Type B pancreatic cell (in vitro differentiated cells): ENCODE measurements around the gene ZNF275. TPM values are rescaled to one million over a fixed set of nuclear protein-coding genes. Genes with fewer than 3 reads are reported as not detected.

Source experiments
- DNase-seq: peaks from one replicate; pipeline ENCODE4 v3.0.0; 2021; ENCODE audit warnings: mixed read lengths; ENCODE audit not compliant: unreplicated experiment; ENCODE audit errors: extremely low spot score
- H3K27ac Mint-ChIP-seq: 2 replicates; pipeline ENCODE4 v1.8.0; 2021; ENCODE audit warnings: mild to moderate bottlenecking, mixed read lengths
- H3K27me3 Mint-ChIP-seq: 2 replicates; pipeline ENCODE4 v1.8.0; 2021; ENCODE audit warnings: mixed read lengths
- H3K36me3 Mint-ChIP-seq: 2 replicates; pipeline ENCODE4 v1.8.0; 2021; ENCODE audit warnings: mixed read lengths
- H3K4me1 Mint-ChIP-seq: one replicate; pipeline ENCODE4 v1.8.0; 2021; ENCODE audit warnings: mixed read lengths; ENCODE audit not compliant: unreplicated experiment
- H3K4me3 Mint-ChIP-seq: 2 replicates; pipeline ENCODE4 v1.8.0; 2021; ENCODE audit warnings: mild to moderate bottlenecking, mixed read lengths
- H3K9me3 Mint-ChIP-seq: 2 replicates; pipeline ENCODE4 v1.8.0; 2021; ENCODE audit warnings: mixed read lengths
- total RNA-seq: library from RNA; stranded (reverse); gene quantifications from 2 replicates; pipeline ENCODE4 v1.2.1, GENCODE V29; 2021; ENCODE audit warnings: low replicate concordance
- TF ChIP-seq, protein P1 (sequence below): fragments of 200-600 bp; sonication (generic); conservative IDR thresholded peaks from 2 replicates; pipeline ENCODE4 v1.5.0; 2021; ENCODE audit warnings: antibody characterized with exemption, mild to moderate bottlenecking

ZNF275 gene
- total RNA-seq, 1 donor from 2014 or later = 11.9 TPM

GRCh38 chrX:153321381-153322124 lies 12.4 kb upstream of the ZNF275 start, which contains the start of gene PNMA6F:
TSS of gene PNMA6F (minus strand) at chrX:153321767. CDS start at chrX:153320674, 1,093 bp downstream.
- H3K9me3 Mint-ChIP-seq = no peaks in the 10 kb centered on the region
- peaks cover 23% of the 10 kb centered on the region for H3K27me3 Mint-ChIP-seq
- H3K4me3 Mint-ChIP-seq = no peak within 1 kb of the TSS
- no peak for DNase-seq
- no peak within 1 kb of the TSS for H3K27ac Mint-ChIP-seq
- H3K4me1 Mint-ChIP-seq = no peaks in the 10 kb centered on the region
- TF ChIP-seq, protein P1, sequence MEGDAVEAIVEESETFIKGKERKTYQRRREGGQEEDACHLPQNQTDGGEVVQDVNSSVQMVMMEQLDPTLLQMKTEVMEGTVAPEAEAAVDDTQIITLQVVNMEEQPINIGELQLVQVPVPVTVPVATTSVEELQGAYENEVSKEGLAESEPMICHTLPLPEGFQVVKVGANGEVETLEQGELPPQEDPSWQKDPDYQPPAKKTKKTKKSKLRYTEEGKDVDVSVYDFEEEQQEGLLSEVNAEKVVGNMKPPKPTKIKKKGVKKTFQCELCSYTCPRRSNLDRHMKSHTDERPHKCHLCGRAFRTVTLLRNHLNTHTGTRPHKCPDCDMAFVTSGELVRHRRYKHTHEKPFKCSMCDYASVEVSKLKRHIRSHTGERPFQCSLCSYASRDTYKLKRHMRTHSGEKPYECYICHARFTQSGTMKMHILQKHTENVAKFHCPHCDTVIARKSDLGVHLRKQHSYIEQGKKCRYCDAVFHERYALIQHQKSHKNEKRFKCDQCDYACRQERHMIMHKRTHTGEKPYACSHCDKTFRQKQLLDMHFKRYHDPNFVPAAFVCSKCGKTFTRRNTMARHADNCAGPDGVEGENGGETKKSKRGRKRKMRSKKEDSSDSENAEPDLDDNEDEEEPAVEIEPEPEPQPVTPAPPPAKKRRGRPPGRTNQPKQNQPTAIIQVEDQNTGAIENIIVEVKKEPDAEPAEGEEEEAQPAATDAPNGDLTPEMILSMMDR = no peak
- H3K36me3 Mint-ChIP-seq = no peaks in the 10 kb centered on the region

GRCh38 chrX:153327561-153327960 lies 6.4 kb upstream of the ZNF275 start:
- H3K9me3 Mint-ChIP-seq = peaks cover 4% of the 10 kb centered on the region
- TF ChIP-seq, protein P1 = no peak
- no peaks in the 10 kb centered on the region for H3K36me3 Mint-ChIP-seq
- no peak for DNase-seq
- no peak overlapping the region for H3K4me3 Mint-ChIP-seq
- no peaks in the 10 kb centered on the region for H3K4me1 Mint-ChIP-seq
- no peak overlapping the region for H3K27ac Mint-ChIP-seq
- H3K27me3 Mint-ChIP-seq = peaks cover 29% of the 10 kb centered on the region

DNA sequence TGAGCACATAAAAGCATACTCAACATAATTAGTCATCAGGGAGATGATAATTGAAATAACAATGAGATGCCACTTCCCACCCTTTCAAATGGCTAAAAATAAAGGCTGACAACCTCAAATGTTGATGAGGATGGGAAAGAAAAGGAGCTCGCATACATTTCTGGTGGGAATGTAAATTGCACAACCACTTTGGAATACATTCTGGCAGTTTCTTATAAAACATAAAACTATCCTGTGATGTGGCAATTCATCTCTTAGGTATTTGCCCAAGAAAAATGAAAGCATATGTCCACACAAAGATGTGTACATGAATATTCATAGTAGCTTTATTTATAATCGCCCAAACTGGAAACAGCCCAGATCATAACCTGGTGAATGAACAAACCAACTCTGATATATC lies 687 bp upstream of the ZNF275 start:
- H3K36me3 Mint-ChIP-seq = peaks cover 3% of the 10 kb centered on the region
- H3K9me3 Mint-ChIP-seq = peaks cover 2% of the 10 kb centered on the region
- TF ChIP-seq, protein P1 = no peak
- DNase-seq = no peak
- no peak overlapping the region for H3K27ac Mint-ChIP-seq
- H3K27me3 Mint-ChIP-seq = peaks cover 5% of the 10 kb centered on the region
- peaks cover 4% of the 10 kb centered on the region for H3K4me1 Mint-ChIP-seq
- peak overlapping the region; percentile 92 for H3K4me3 Mint-ChIP-seq

GRCh38 chrX:153334654-153335295 lies 822 bp downstream of the ZNF275 start:
- TF ChIP-seq, protein P1 = no peak
- Mint-ChIP-seq H3K36me3 (peaks cover 9% of the 10 kb centered on the region), H3K27me3 (no peaks in the 10 kb centered on the region), H3K27ac (peak overlapping the region; percentile 41), H3K4me3 (peak overlapping the region; percentile 88), H3K4me1 (peaks cover 4% of the 10 kb centered on the region), H3K9me3 (no peaks in the 10 kb centered on the region)
- no peak for DNase-seq

GRCh38 chrX:153336121-153336894 lies 2.4 kb downstream of the ZNF275 start:
- Mint-ChIP-seq H3K4me3 (peak overlapping the region; percentile 88), H3K27ac (no peak overlapping the region), H3K4me1 (peaks cover 4% of the 10 kb centered on the region), H3K9me3 (no peaks in the 10 kb centered on the region), H3K36me3 (peaks cover 17% of the 10 kb centered on the region), H3K27me3 (no peaks in the 10 kb centered on the region)
- TF ChIP-seq, protein P1 = no peak
- no peak for DNase-seq
